ENCODE data around the gene ZNF543. TPM values are rescaled to one million over a fixed set of nuclear protein-coding genes. Genes with fewer than 3 reads are reported as not detected.

Gene ZNF543
- total and polyA plus RNA-seq, 9 of the 15 experiments (the other 6 are each of a cell fraction or from before 2014, with no cell fraction given), result 0.14 to 5.5 (median 2.4) TPM

DNA sequence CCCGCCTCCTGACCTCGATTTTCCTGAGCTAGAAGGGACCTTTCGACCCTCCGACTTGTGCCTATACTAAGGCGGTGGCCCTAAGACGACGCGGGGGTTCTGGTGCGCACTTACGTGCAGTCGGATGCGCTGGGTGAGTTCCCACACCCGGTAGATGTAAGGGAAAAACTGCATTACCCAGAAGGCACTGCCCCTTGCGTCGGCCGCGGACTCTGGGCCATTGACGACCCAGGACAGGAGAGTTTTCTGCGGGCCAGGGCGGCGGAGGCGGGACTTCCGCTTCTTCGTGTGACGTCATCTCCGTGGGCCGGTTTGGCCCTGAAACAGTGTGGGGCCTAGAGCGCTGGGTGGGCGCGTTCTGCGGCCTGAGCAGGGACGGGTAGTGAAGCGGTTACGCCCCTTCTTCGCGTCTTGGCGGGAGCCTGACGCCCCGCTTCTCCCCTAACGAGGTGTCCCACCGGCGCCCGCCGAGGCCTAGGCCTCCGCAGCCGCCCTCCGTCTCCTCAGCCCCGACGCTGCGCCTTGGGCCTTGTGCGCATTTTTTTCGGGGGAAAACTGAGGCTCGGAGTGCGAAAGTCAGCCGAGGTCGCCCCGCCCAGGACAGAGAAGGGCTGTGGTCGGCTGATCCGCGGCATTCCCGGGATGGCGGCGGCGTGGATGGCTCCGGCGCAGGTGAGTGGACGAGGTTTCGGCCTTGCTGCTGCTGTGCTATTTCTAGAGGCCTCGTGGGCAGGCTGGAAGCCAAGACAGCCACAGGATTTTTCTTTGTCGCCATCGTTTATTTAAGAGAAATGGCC lies 39.9 kb upstream of the ZNF543 start, which contains the start of gene ZNF460 (continued):
- TF ChIP-seq BRCA1 (IDR thresholded peaks at IDR 0.05) (no peak), BRCA1 (CRISPR knock-in tag; IDR thresholded peaks at IDR 0.05) (0 out of 2 replicates have a peak, but pooled peaks have one; percentile 72), MEF2A (IDR thresholded peaks at IDR 0.05; ENCODE audit: control insufficient read depth, low read depth, low read length) (no peak), RBM17 (IDR thresholded peaks at IDR 0.05; ENCODE audit: borderline replicate concordance, low read depth, low read length) (no peak), TAL1 (IDR thresholded peaks at IDR 0.05) (no peak), NCOA6 (IDR thresholded peaks at IDR 0.05) (no peak), ZNF224 (CRISPR knock-in tag; IDR thresholded peaks at IDR 0.05) (no peak), HMGN3 (IDR thresholded peaks at IDR 0.05; ENCODE audit: borderline replicate concordance, extremely low read depth, insufficient read length, low read depth, low read length) (peak; percentile 59), ZNF263 (CRISPR knock-in tag; IDR thresholded peaks at IDR 0.05; ENCODE audit: borderline replicate concordance) (no peak), RFX5 (IDR thresholded peaks at IDR 0.05; ENCODE audit: low read depth, low read length) (peak; percentile 40; the same call in 1 of the 2 replicates), SMARCE1 (IDR thresholded peaks at IDR 0.05) (no peak), CCAR2 (IDR thresholded peaks at IDR 0.05; ENCODE audit: low read depth, low read length) (no peak), ATF1 (CRISPR knock-in tag; IDR thresholded peaks at IDR 0.05) (peak; percentile 78), ATF1 (tag; IDR thresholded peaks at IDR 0.05) (peak; percentile 98), SP2 (IDR thresholded peaks at IDR 0.05; ENCODE audit: extremely low read depth, low read depth, low read length, poor library complexity, severe bottlenecking) (peak; percentile 54), TBL1XR1 (IDR thresholded peaks at IDR 0.05; ENCODE audit: low read length in 2 of 2) (peak in 1 of 2 experiments; percentile 67; a peak in 1 of 4 replicates), SMC3 (conservative IDR thresholded peaks at IDR 0.05; ENCODE audit: insufficient read depth, low read depth, low read length) (no peak)
- TF ChIP-seq, protein P1, sequence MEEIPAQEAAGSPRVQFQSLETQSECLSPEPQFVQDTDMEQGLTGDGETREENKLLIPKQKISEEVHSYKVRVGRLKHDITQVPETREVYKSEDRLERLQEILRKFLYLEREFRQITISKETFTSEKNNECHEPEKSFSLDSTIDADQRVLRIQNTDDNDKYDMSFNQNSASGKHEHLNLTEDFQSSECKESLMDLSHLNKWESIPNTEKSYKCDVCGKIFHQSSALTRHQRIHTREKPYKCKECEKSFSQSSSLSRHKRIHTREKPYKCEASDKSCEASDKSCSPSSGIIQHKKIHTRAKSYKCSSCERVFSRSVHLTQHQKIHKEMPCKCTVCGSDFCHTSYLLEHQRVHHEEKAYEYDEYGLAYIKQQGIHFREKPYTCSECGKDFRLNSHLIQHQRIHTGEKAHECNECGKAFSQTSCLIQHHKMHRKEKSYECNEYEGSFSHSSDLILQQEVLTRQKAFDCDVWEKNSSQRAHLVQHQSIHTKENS (CRISPR knock-in tag; IDR thresholded peaks at IDR 0.05), result no peak
- TF ChIP-seq, protein P2, sequence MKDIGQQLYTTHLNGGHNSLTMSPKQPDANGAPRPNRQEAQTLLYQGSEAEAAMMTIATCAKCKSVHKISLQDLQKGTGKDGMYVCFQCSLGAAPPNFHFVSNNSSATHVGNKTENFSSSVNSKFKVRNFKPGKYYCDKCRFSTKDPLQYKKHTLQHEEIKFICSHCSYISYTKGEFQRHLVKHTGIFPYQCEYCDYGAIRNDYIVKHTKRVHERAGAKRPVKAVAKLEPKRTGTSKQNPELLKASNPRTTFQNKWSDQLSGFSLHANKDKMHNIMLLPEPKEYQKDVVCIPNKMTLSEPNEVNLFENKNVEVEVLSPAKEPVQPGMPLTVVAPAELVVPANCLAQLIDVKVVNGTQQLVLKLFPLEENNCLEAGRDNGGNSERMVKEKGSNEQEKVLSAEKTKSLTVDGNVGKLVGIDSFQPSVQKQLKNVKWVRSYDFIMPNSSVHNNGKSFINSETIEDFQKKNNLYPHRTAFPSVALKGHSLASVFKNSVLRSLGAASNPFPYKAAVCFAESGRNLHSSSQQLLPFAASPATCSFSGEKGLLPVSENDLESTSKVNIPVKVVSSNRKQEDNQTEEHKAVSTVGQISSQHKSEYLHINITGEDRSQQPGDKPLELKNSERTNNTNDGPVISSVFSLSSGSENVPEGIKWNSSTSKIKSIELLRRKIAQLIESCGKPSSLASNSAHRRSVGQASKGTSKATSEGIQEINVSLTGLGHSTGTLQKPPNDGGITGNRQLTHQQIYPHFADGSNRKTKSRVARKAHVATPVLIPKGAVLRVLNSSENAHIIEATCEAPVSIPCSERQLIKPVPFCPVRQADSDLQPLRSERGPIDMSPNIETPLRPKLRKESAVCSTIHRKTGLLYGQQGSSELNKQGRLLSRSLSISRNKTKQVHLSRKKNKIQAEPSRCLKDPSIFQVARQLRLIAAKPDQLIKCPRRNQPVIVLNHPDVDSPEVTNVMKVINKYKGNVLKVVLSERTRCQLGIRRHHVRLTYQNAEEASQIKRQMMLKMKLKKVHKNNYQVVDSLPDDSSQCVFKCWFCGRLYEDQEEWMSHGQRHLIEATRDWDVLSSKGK (CRISPR knock-in tag; IDR thresholded peaks at IDR 0.05), result no peak
- TF ChIP-seq, protein P3, sequence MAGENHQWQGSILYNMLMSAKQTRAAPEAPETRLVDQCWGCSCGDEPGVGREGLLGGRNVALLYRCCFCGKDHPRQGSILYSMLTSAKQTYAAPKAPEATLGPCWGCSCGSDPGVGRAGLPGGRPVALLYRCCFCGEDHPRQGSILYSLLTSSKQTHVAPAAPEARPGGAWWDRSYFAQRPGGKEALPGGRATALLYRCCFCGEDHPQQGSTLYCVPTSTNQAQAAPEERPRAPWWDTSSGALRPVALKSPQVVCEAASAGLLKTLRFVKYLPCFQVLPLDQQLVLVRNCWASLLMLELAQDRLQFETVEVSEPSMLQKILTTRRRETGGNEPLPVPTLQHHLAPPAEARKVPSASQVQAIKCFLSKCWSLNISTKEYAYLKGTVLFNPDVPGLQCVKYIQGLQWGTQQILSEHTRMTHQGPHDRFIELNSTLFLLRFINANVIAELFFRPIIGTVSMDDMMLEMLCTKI (IDR thresholded peaks at IDR 0.05; ENCODE audit: partially characterized antibody), result no peak
- TF ChIP-seq, protein P4, sequence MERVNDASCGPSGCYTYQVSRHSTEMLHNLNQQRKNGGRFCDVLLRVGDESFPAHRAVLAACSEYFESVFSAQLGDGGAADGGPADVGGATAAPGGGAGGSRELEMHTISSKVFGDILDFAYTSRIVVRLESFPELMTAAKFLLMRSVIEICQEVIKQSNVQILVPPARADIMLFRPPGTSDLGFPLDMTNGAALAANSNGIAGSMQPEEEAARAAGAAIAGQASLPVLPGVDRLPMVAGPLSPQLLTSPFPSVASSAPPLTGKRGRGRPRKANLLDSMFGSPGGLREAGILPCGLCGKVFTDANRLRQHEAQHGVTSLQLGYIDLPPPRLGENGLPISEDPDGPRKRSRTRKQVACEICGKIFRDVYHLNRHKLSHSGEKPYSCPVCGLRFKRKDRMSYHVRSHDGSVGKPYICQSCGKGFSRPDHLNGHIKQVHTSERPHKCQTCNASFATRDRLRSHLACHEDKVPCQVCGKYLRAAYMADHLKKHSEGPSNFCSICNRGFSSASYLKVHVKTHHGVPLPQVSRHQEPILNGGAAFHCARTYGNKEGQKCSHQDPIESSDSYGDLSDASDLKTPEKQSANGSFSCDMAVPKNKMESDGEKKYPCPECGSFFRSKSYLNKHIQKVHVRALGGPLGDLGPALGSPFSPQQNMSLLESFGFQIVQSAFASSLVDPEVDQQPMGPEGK (CRISPR knock-in tag; IDR thresholded peaks at IDR 0.05; ENCODE audit: borderline replicate concordance), result no peak
